ENCODE data around the gene ZFYVE26. TPM values are rescaled to one million over a fixed set of nuclear protein-coding genes. Genes with fewer than 3 reads are reported as not detected.

Gene ZFYVE26
- polyA plus RNA-seq, 3 donors: 1.0 to 17.6 (median 2.3) TPM

DNA sequence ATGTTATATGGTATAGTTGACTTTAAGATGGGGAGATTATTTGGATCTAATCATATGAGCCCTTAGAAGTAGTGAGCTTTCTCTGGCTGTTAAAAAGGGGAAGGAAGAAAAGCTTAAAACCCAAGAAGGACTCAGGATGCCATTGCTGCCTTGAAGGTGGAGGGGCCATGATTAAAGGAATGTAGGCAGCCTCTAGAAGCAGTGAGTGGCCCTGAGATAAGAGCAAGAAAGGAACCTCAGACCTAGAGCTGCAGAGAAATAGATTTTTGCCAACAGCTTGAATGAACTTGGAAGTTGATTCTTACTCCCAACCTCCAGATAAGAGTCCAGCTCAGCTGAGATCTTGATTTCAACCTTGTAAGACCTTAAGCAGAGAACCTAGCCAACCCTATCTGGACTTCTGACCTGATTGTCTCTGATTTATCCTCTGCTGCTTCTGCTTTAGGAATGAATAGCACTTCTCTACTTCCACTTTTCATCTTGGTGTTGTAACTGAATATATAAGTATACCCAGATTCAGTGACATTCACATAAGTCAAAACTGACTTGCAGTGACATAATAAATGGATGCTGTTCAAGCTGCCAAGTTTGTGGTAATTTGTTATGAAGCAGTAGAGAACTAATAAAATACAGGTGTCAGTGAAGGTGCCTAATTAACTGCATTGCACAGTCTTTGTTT lies 36.7 kb upstream of the ZFYVE26 start:
- H3K4me1 ChIP-seq (ENCODE audit: control insufficient read depth in 1 of 2, insufficient read depth in 2 of 2, low read length in 2 of 2): peaks cover 51 to 55% of the 10 kb centered on the region in 2 donors
- H3K9me3 ChIP-seq (replicated peaks in 1 of 2; ENCODE audit: control insufficient read depth in 1 of 2, insufficient read depth in 1 of 2, low read length in 2 of 2): peaks cover 0 to under 1% of the 10 kb centered on the region in 2 donors
- H3K27ac ChIP-seq (ENCODE audit: low read depth in 1 of 2, low read length in 2 of 2): peak overlapping the region; percentile 64 to 99
- peak overlapping the region; percentile 77 for H3K4me2 ChIP-seq (replicated peaks; ENCODE audit: extremely low read depth, low read length, poor library complexity, severe bottlenecking)
- no peaks in the 10 kb centered on the region for H3K79me2 ChIP-seq (ENCODE audit: insufficient read depth, low read length)
- peaks cover 0 to 5% (median 2%) of the 10 kb centered on the region in 7 donors for H3K9me3 Mint-ChIP-seq
- TF ChIP-seq, protein P1, sequence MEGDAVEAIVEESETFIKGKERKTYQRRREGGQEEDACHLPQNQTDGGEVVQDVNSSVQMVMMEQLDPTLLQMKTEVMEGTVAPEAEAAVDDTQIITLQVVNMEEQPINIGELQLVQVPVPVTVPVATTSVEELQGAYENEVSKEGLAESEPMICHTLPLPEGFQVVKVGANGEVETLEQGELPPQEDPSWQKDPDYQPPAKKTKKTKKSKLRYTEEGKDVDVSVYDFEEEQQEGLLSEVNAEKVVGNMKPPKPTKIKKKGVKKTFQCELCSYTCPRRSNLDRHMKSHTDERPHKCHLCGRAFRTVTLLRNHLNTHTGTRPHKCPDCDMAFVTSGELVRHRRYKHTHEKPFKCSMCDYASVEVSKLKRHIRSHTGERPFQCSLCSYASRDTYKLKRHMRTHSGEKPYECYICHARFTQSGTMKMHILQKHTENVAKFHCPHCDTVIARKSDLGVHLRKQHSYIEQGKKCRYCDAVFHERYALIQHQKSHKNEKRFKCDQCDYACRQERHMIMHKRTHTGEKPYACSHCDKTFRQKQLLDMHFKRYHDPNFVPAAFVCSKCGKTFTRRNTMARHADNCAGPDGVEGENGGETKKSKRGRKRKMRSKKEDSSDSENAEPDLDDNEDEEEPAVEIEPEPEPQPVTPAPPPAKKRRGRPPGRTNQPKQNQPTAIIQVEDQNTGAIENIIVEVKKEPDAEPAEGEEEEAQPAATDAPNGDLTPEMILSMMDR (IDR thresholded peaks at IDR 0.05): no peak
- H3K4me1 Mint-ChIP-seq: peaks cover 56% of the 10 kb centered on the region
- H3K27me3 Mint-ChIP-seq (ENCODE audit: low read depth in 3 of 3): no peaks in the 10 kb centered on the region
- H3K36me3 ChIP-seq (replicated peaks in 1 of 2; ENCODE audit: control insufficient read depth in 1 of 2, insufficient read depth in 2 of 2, low read length in 2 of 2): no peaks in the 10 kb centered on the region
- peak overlapping the region; percentile 42 to 86 for H3K4me3 Mint-ChIP-seq
- no peaks in the 10 kb centered on the region for H3K27me3 ChIP-seq (ENCODE audit: control insufficient read depth in 2 of 2, insufficient read depth in 2 of 2, low read length in 2 of 2)
- intact Hi-C loops (cut with micrococcal nuclease): no loop called here
- DNase-seq: peak; percentile 82 to 88 (median 83)
- peak overlapping the region; percentile 15 to 71 (median 37) for H3K4me3 ChIP-seq (replicated peaks in 1 of 3; ENCODE audit: low read depth in 2 of 3, low read length in 3 of 3)
- peaks cover 9 to 16% of the 10 kb centered on the region in 2 donors for H3K36me3 Mint-ChIP-seq
- H3K27ac Mint-ChIP-seq: peak overlapping the region; percentile 96 to 99 (median 98)
- H4K20me1 ChIP-seq (ENCODE audit: insufficient read depth, low read length): no peaks in the 10 kb centered on the region
- H2AFZ ChIP-seq (ENCODE audit: insufficient read depth, low read depth, low read length, poor library complexity, severe bottlenecking): no peak overlapping the region
- peak overlapping the region; percentile 62 for H3K9ac ChIP-seq (ENCODE audit: insufficient read depth, low read length, poor library complexity, severe bottlenecking)

DNA sequence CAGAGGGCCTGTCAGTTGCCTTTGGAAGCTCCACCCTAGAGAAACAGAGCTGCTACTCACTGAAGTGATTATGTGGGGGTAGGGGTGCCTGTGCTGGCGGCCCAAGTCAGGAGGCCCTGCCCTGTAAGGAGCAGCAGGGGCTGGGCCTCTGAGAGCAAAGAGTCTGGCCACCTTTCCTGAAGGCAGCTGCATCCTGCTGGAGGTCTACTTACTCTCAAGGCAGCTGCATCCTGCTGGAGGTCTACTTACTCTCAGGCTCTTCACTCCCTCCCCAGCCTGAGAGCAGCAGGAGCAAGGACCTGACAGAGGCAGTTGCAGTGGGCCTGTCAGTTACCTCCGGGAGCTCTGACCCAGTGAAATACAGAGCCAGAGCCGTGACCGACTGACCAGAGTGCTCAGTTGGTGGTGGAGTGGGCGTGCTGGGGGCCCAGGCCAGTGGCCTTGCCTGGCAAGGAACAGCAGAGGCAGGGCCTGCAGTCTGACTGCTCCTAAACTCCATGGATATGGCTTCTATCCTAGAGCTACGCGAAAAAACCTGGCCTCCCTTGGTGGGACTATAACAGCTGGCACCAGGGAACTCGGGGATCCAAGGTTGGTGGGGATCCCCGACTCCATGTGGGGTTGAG lies 35.5 kb upstream of the ZFYVE26 start:
- H2AFZ ChIP-seq (ENCODE audit: insufficient read depth, low read depth, low read length, poor library complexity, severe bottlenecking): peak overlapping the region; percentile 81
- no peak overlapping the region for H3K4me3 Mint-ChIP-seq
- H3K4me2 ChIP-seq (replicated peaks; ENCODE audit: extremely low read depth, low read length, poor library complexity, severe bottlenecking): peak overlapping the region; percentile 77
- intact Hi-C loops (cut with micrococcal nuclease): no loop called here
- peak overlapping the region; percentile 92 to 99 for H3K27ac ChIP-seq (ENCODE audit: low read depth in 1 of 2, low read length in 2 of 2)
- peak overlapping the region; percentile 20 for H3K9ac ChIP-seq (ENCODE audit: insufficient read depth, low read length, poor library complexity, severe bottlenecking)
- peaks cover 5 to 15% (median 11%) of the 10 kb centered on the region in 7 donors for H3K9me3 Mint-ChIP-seq
- TF ChIP-seq, protein P1 (IDR thresholded peaks at IDR 0.05): no peak
- peaks cover 15 to 26% of the 10 kb centered on the region in 2 donors for H3K36me3 Mint-ChIP-seq
- WGBS (ENCODE audit: insufficient coverage): 69% methylated on average over 9 of the region's 9 CpGs
- H3K27me3 ChIP-seq (ENCODE audit: control insufficient read depth in 2 of 2, insufficient read depth in 2 of 2, low read length in 2 of 2): no peaks in the 10 kb centered on the region
- H4K20me1 ChIP-seq (ENCODE audit: insufficient read depth, low read length): no peaks in the 10 kb centered on the region
- H3K36me3 ChIP-seq (replicated peaks in 1 of 2; ENCODE audit: control insufficient read depth in 1 of 2, insufficient read depth in 2 of 2, low read length in 2 of 2): no peaks in the 10 kb centered on the region
- peaks cover 55% of the 10 kb centered on the region for H3K4me1 Mint-ChIP-seq
- no peaks in the 10 kb centered on the region for H3K27me3 Mint-ChIP-seq (ENCODE audit: low read depth in 3 of 3)
- DNase-seq: peak in 1 of 3 donors; percentile 3
- peak overlapping the region in 1 of 3 experiments; percentile 71 for H3K4me3 ChIP-seq (replicated peaks in 1 of 3; ENCODE audit: low read depth in 2 of 3, low read length in 3 of 3)
- peak overlapping the region; percentile 96 to 99 (median 98) for H3K27ac Mint-ChIP-seq
- peaks cover 2% of the 10 kb centered on the region for H3K79me2 ChIP-seq (ENCODE audit: insufficient read depth, low read length)
- H3K4me1 ChIP-seq (ENCODE audit: control insufficient read depth in 1 of 2, insufficient read depth in 2 of 2, low read length in 2 of 2): peaks cover 51 to 55% of the 10 kb centered on the region in 2 donors
- peaks cover 0 to 6% of the 10 kb centered on the region in 2 donors for H3K9me3 ChIP-seq (replicated peaks in 1 of 2; ENCODE audit: control insufficient read depth in 1 of 2, insufficient read depth in 1 of 2, low read length in 2 of 2)

All from CD14-positive monocyte (primary cell).